MCF 10A (cell line): Measurements from ENCODE around the gene PVALB. TPM values are rescaled to one million over a fixed set of nuclear protein-coding genes. Genes with fewer than 3 reads are reported as not detected.

Experiments
- BruUV-seq: library from RNA; stranded (reverse); fragments of 400-500 nt; replicated peaks from 2 replicates; lab custom pipeline; 2021; lab: Mats Ljungman, UMichigan
- CTCF ChIA-PET: fragments of 300-600 bp; sonication (Branson Sonifier 250); formaldehyde crosslinking; extraction: SDS; loops from one replicate; lab custom pipeline; 2021; ENCODE audit warnings: antibody characterized with exemption, inconsistent platforms; lab: Yijun Ruan, JAX
- POLR2A ChIA-PET: fragments of 300-600, 350-650 bp; sonication (Branson Sonifier 250); formaldehyde crosslinking; extraction: SDS; loops from one replicate; lab custom pipeline; 2020; ENCODE audit warnings: antibody characterized with exemption, inconsistent platforms; lab: Yijun Ruan, JAX
- DNase-seq: peaks from one replicate; pipeline ENCODE4 v3.0.0-alpha.2; 2018; ENCODE audit not compliant: unreplicated experiment
- H3K27ac Mint-ChIP-seq: one replicate; pipeline ENCODE4 v1.8.0; 2022; ENCODE audit warnings: mild to moderate bottlenecking, low read depth, mixed read lengths; ENCODE audit not compliant: unreplicated experiment
- H3K27me3 Mint-ChIP-seq: one replicate; pipeline ENCODE4 v1.8.0; 2022; ENCODE audit warnings: mixed read lengths; ENCODE audit not compliant: insufficient read depth, unreplicated experiment
- H3K36me3 Mint-ChIP-seq: one replicate; pipeline ENCODE4 v1.8.0; 2022; ENCODE audit warnings: mild to moderate bottlenecking, moderate library complexity, mixed read lengths; ENCODE audit not compliant: insufficient read depth, unreplicated experiment
- H3K4me1 Mint-ChIP-seq: one replicate; pipeline ENCODE4 v1.8.0; 2022; ENCODE audit warnings: mixed read lengths; ENCODE audit not compliant: insufficient read depth, unreplicated experiment
- H3K4me3 Mint-ChIP-seq: one replicate; pipeline ENCODE4 v1.8.0; 2022; ENCODE audit warnings: mild to moderate bottlenecking, moderate library complexity, mixed read lengths; ENCODE audit not compliant: unreplicated experiment
- H3K9me3 Mint-ChIP-seq: one replicate; pipeline ENCODE4 v1.8.0; 2022; ENCODE audit warnings: mixed read lengths; ENCODE audit not compliant: unreplicated experiment
- intact Hi-C: fragments of 100-400 bp; cut with micrococcal nuclease; formaldehyde crosslinking; loops from 2 replicates; pipeline ENCODE4 v1.14.1; 2022
- total RNA-seq: library from RNA; stranded (reverse); gene quantifications from 2 replicates; pipeline ENCODE4 v1.2.3, GENCODE V29; 2022
- TF ChIP-seq, protein P1 (sequence below): fragments of 200-600 bp; IDR thresholded peaks from one replicate; pipeline ENCODE4 v1.8.0; 2022; ENCODE audit warnings: antibody characterized with exemption, mild to moderate bottlenecking; ENCODE audit not compliant: unreplicated experiment

The PVALB gene
- total RNA-seq, 1 experiment from 2014 or later = not detected

DNA sequence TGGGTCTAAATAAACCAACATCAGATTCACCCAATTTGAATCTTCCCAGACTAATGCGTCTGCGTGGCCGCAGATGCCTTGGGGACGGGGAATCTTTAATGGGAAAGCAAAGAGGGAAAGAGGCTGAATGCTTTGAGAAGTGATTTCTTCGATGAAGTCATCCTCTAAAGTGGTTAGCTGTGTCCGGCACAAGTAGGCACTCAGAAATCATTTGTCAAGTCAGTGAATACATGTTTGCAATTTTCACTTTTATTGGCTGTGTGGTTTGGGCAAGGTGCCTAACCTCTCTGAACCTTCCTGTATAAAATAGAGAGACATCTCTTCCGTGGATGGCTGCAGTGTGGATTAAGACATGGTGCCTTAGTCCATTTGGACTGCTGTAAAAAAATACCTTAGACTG lies 21.2 kb downstream of the PVALB start:
- no TSS peak for BruUV-seq
- Mint-ChIP-seq H3K4me3 (no peak overlapping the region), H3K27ac (no peak overlapping the region), H3K4me1 (no peaks in the 10 kb centered on the region), H3K9me3 (no peaks in the 10 kb centered on the region), H3K27me3 (peaks cover 33% of the 10 kb centered on the region), H3K36me3 (no peaks in the 10 kb centered on the region)
- intact Hi-C loops = no loop called here
- ChIA-PET CTCF (interaction anchor here (1.1 kb wide), 1 partner anchor 249 kb away, joined by 5 read pairs; no protein-coding TSS in a partner anchor), POLR2A (no interaction called here)
- TF ChIP-seq, protein P1, sequence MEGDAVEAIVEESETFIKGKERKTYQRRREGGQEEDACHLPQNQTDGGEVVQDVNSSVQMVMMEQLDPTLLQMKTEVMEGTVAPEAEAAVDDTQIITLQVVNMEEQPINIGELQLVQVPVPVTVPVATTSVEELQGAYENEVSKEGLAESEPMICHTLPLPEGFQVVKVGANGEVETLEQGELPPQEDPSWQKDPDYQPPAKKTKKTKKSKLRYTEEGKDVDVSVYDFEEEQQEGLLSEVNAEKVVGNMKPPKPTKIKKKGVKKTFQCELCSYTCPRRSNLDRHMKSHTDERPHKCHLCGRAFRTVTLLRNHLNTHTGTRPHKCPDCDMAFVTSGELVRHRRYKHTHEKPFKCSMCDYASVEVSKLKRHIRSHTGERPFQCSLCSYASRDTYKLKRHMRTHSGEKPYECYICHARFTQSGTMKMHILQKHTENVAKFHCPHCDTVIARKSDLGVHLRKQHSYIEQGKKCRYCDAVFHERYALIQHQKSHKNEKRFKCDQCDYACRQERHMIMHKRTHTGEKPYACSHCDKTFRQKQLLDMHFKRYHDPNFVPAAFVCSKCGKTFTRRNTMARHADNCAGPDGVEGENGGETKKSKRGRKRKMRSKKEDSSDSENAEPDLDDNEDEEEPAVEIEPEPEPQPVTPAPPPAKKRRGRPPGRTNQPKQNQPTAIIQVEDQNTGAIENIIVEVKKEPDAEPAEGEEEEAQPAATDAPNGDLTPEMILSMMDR = no peak
- no peak for DNase-seq

- H3K9me3 Mint-ChIP-seq = no peaks in the 10 kb centered on the region
Observed at GRCh38 chr22:36790648-36791047, 26.2 kb downstream of the PVALB start.

DNA sequence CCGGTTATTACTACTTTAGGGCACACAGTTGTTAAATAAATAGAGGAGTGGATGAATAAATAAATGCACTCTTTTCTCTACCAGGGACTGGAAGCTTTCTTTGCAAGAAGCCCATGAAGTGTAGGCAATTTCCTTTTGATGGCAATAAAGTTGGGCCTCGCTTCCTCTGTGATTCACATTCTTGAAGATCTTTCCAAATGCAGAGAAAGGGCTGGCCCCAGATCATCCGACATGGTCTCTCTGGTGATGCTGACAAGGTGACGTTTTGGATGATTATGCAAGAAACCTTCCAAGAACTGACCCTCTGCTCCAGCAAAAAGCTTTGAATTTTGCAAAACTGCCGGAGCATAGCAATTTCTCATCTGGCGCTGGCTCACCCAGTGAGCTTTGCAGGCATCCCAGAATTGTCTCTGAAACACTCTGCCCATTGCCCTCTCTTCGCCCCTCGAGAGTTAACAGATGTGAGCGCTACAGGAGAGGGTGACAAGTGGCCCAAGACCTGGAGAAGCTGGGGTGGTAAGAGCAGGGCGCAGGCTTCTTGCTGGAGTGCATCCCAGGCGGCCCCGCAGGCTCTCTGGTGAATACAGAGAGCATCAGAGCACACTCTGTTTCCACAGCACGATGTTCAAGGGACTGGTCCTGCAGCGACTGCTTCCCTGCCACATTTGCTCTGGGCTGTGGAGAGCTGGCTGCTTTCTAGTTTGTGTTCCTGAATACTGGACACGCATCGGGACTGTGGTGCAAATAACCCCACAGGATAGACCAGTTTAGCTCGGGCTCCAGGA lies 29.4 kb downstream of the PVALB start:
- ChIA-PET CTCF (interaction anchor here (0.6 to 1.8 kb wide), 11 partner anchors 12 to 681 kb away, joined by 3 to 6 read pairs (median 4); partner anchors contain the start of gene IFT27), POLR2A (interaction anchor here (0.5 kb wide), 1 partner anchor 36 kb away, joined by 3 read pairs; no protein-coding TSS in a partner anchor)
- TF ChIP-seq, protein P1 = no peak
- no peaks in the 10 kb centered on the region for H3K9me3 Mint-ChIP-seq
- no TSS peak for BruUV-seq
- no peaks in the 10 kb centered on the region for H3K36me3 Mint-ChIP-seq
- peaks cover 77% of the 10 kb centered on the region for H3K27me3 Mint-ChIP-seq
- DNase-seq = no peak
- no peak overlapping the region for H3K27ac Mint-ChIP-seq
- no peak overlapping the region for H3K4me3 Mint-ChIP-seq
- intact Hi-C loops = no loop called here
- peaks cover under 1% of the 10 kb centered on the region for H3K4me1 Mint-ChIP-seq

More at GRCh38 chr22:36790648-36791047, 26.2 kb downstream of the PVALB start:
- POLR2A ChIA-PET = no interaction called here
- H3K27ac Mint-ChIP-seq = no peak overlapping the region
- no peaks in the 10 kb centered on the region for H3K4me1 Mint-ChIP-seq
- intact Hi-C loops = no loop called here
- H3K27me3 Mint-ChIP-seq = peaks cover 68% of the 10 kb centered on the region
- no peak overlapping the region for H3K4me3 Mint-ChIP-seq
- DNase-seq = no peak
- H3K36me3 Mint-ChIP-seq = no peaks in the 10 kb centered on the region
- TF ChIP-seq, protein P1 = no peak
- BruUV-seq = no TSS peak
- CTCF ChIA-PET = interaction anchor here (1.5 kb wide), 1 partner anchor 187 kb away, joined by 3 read pairs; no protein-coding TSS in a partner anchor

DNA sequence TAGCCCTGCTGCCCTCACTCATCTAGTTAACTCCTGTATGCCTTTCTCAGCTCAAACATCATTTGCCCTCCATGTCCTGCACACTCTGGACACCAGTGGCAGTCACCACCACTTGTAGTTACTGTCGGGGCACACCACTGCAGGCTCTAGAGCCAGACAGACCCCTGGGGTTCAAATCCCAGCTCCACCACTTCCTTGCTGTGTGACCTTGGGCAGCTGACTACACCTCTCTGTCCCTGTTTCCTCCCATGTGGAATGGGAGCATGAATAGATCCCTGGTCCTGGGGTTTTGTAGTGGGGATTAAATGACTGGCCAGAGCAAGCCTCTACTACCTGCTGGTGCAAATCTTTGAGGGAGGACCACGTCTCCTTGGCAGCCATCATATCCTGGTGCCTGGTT lies 33.1 kb downstream of the PVALB start:
- TF ChIP-seq, protein P1 = no peak
- ChIA-PET CTCF (interaction anchor here (0.6 to 6.2 kb wide), 11 partner anchors 19 to 260 kb away, joined by 3 to 55 read pairs (median 4); no protein-coding TSS in a partner anchor), POLR2A (no interaction called here)
- no peak overlapping the region for H3K27ac Mint-ChIP-seq
- intact Hi-C loops = loop anchor here (5.0 kb wide), 1 partner anchor 414 kb away; no protein-coding TSS in a partner anchor
- no peaks in the 10 kb centered on the region for H3K36me3 Mint-ChIP-seq
- H3K4me1 Mint-ChIP-seq = peaks cover 8% of the 10 kb centered on the region
- peaks cover 48% of the 10 kb centered on the region for H3K27me3 Mint-ChIP-seq
- BruUV-seq = no TSS peak
- no peak for DNase-seq
- no peak overlapping the region for H3K4me3 Mint-ChIP-seq
- no peaks in the 10 kb centered on the region for H3K9me3 Mint-ChIP-seq
